HG03095 (cell line): ENCODE measurements around the gene CCL4L2.
"Not testable (repeated sequence)": the region's sequence is repeated elsewhere in the genome, so short reads cannot be mapped to it uniquely, and the experiment has no call there.

Source experiments
- ATAC-seq: cut with Tn5 transposase; IDR thresholded peaks from one replicate; pipeline ENCODE4 v1.9.1; 2021; ENCODE audit warnings: moderate library complexity; ENCODE audit not compliant: unreplicated experiment

CCL4L2 gene

DNA sequence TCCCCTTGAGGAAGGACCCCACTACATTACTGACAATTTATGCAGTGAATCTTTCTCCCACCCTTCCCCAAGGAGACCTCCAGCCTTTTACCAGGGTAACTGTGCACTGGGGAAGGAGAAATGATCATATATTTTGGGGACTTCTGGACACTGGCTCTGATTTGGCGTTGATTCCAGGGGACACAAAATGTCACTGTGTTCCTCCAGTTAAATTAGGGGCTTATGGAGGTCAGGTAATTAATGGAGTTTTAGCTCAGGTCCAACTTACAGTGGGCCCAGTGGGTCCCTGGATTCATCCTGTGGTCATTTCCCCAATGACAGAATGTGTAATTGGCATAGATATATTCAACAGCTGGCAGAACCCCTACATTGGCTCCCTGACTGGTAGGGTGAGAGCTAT lies 8.7 kb downstream of the CCL4L2 start:
- ATAC-seq = not testable (repeated sequence)

DNA sequence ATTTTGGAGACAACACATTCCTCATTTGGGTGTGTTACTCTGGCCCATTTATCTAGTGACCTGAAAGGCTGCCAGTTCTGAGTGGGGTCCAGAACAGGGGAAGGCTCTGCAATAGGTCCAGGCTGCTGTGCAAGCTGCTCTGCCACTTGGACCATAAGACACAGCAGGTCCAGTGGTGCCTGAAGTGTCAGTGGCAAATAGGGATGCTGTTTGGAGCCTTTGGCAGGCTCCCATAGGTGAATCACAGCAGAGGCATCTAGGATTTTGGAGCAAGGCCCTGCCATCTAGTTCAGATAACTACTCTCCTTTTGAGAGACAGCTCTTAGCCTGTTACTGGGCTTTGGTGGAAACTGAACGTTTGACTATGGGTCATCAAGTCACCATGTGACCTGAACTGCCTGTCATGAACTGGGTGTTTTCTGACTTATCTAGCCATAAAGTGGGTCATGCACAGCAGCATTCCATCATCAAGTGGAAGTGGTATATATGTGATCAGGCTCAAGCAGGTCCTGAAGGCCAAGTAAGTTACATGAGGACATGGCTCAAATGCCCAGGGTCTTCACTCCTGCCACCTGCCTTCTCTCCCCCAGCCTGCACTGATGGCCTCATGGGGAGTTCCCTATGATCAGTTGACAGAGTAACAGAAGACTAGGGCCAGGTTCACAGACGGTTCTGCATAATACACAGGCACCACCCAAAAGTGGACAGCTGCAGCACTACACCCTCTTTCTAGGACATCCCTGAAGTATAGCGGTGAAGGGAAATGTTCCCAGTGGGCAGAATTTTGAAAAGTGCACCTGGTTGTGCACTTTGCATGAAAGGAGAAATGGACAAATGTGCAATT lies 10.1 kb downstream of the CCL4L2 start:
- not testable (repeated sequence) for ATAC-seq

- ATAC-seq = not testable (repeated sequence)
Observed at GRCh38 chr17:36221581-36222100, 10.8 kb downstream of the CCL4L2 start.

- not testable (repeated sequence) for ATAC-seq
Observed at GRCh38 chr17:36222967-36223366, 12.1 kb downstream of the CCL4L2 start.

GRCh38 chr17:36229644-36230043 lies 18.8 kb downstream of the CCL4L2 start:
- ATAC-seq = not testable (repeated sequence)

- not testable (repeated sequence) for ATAC-seq
Observed at GRCh38 chr17:36242046-36242445, 31.2 kb downstream of the CCL4L2 start.
